Measurements from ENCODE around the gene RELN. TPM values are rescaled to one million over a fixed set of nuclear protein-coding genes. Genes with fewer than 3 reads are reported as not detected.

RELN gene
- total RNA-seq, 1 donor from 2014 or later = 17.5 TPM

DNA sequence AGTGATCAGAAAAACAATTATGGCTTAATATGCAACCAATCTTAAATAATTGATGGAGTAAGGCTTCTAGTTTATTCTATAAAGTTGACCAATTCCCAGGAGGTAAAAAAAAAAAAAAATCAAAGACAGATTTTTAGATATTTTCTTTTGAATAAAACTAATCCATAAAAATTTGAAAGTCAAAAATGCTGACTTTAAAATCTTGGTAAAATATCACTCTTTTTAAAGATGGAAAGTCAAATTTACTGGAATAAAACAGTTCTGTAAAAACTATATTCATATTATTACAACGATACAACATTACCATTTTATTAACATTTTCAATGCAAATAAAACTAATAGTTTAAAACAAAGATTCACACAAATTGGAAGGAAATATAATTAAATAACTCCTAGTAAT lies 5.4 kb downstream of the RELN start:
- DNase-seq (ENCODE audit: extremely low spot score, unreplicated experiment) = no peak
- TF ChIP-seq CTCF (conservative IDR thresholded peaks at IDR 0.05) = no peak
- Mint-ChIP-seq H3K4me3 (no peak overlapping the region), H3K27me3 (peaks cover 74% of the 10 kb centered on the region), H3K4me1 (ENCODE audit: unreplicated experiment) (no peaks in the 10 kb centered on the region), H3K9me3 (no peaks in the 10 kb centered on the region), H3K27ac (no peak overlapping the region), H3K36me3 (no peaks in the 10 kb centered on the region)

- H3K36me3 Mint-ChIP-seq = no peaks in the 10 kb centered on the region
- no peaks in the 10 kb centered on the region for H3K4me1 Mint-ChIP-seq (ENCODE audit: unreplicated experiment)
- no peak for TF ChIP-seq CTCF (conservative IDR thresholded peaks at IDR 0.05)
- H3K27me3 Mint-ChIP-seq = peaks cover 74% of the 10 kb centered on the region
- no peak overlapping the region for H3K27ac Mint-ChIP-seq
- DNase-seq (ENCODE audit: extremely low spot score, unreplicated experiment) = no peak
- H3K9me3 Mint-ChIP-seq = no peaks in the 10 kb centered on the region
- no peak overlapping the region for H3K4me3 Mint-ChIP-seq
Observed at GRCh38 chr7:103983201-103983977, 6.1 kb downstream of the RELN start.

- Mint-ChIP-seq H3K4me3 (no peak overlapping the region), H3K9me3 (no peaks in the 10 kb centered on the region), H3K27me3 (peaks cover 53% of the 10 kb centered on the region), H3K27ac (no peak overlapping the region), H3K36me3 (no peaks in the 10 kb centered on the region), H3K4me1 (ENCODE audit: unreplicated experiment) (no peaks in the 10 kb centered on the region)
- TF ChIP-seq CTCF (conservative IDR thresholded peaks at IDR 0.05) = no peak
- no peak for DNase-seq (ENCODE audit: extremely low spot score, unreplicated experiment)
Observed at GRCh38 chr7:103981003-103981423, 8.4 kb downstream of the RELN start.

DNA sequence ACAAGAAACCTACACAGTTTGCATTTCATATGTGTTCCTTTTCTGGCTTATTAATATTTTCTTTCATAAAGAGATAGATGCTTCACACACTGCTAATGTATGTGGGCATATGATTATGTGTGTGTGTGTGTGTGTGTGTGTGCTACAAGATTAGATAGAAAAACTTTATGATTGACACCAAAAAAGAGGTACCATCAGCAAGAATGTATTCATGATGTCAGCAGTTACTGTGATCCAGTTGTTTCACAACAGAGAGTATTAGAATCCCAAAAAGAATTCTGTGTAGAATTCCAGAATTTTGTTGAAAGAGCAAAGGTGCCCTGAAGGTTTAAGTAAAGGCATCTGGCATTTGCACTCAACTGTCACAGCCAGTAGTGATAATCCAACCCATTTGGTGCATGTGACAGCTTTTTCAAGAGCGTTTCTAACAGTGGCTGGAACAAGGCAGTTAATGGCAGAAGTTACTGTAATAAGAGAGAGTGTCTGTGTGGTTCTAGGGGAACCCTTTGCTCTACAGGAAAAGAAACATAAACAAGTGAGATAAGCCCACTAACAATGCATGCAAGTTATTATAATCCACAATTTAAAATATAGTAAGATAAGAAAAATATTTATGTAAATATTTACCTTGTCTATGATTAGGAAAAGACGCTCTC lies 16.6 kb downstream of the RELN start:
- no peaks in the 10 kb centered on the region for H3K4me1 Mint-ChIP-seq (ENCODE audit: unreplicated experiment)
- H3K27ac Mint-ChIP-seq = no peak overlapping the region
- no peak for DNase-seq (ENCODE audit: extremely low spot score, unreplicated experiment)
- H3K36me3 Mint-ChIP-seq = no peaks in the 10 kb centered on the region
- H3K27me3 Mint-ChIP-seq = no peaks in the 10 kb centered on the region
- H3K9me3 Mint-ChIP-seq = no peaks in the 10 kb centered on the region
- no peak overlapping the region for H3K4me3 Mint-ChIP-seq
- no peak for TF ChIP-seq CTCF (conservative IDR thresholded peaks at IDR 0.05)

DNA sequence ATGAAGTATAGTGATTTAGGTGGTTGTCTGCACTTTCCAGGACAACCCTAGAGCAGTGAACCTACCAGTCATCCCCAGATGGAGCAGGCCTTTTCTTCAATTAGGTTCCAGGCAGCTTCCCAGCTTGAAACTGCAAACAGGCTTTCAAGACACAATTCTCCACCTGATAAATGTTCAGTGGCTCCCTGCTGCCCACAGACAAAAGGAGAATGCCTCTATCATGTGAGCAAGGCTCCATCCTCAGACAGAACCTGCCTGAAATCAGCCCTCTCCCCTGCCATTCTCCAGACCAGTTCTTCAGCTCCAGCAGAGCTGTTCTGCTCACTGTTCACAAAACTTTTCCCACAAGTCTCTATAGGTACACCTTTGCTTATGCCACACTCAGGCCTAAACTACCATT lies 22.1 kb downstream of the RELN start:
- no peaks in the 10 kb centered on the region for H3K36me3 Mint-ChIP-seq
- no peaks in the 10 kb centered on the region for H3K9me3 Mint-ChIP-seq
- H3K27ac Mint-ChIP-seq = no peak overlapping the region
- no peak for DNase-seq (ENCODE audit: extremely low spot score, unreplicated experiment)
- H3K4me3 Mint-ChIP-seq = no peak overlapping the region
- no peak for TF ChIP-seq CTCF (conservative IDR thresholded peaks at IDR 0.05)
- peaks cover 5% of the 10 kb centered on the region for H3K27me3 Mint-ChIP-seq
- H3K4me1 Mint-ChIP-seq (ENCODE audit: unreplicated experiment) = no peaks in the 10 kb centered on the region

All from type B pancreatic cell (in vitro differentiated cells).